Measurements from ENCODE around the gene KCNE1.

Gene KCNE1

GRCh38 chr21:34524646-34525601, 12.9 kb upstream of the KCNE1 start:
- peaks cover 10% of the 10 kb centered on the region for H3K4me1 ChIP-seq (ENCODE audit: insufficient read depth, poor library complexity, severe bottlenecking)
- no peaks in the 10 kb centered on the region for H3K9me3 ChIP-seq (ENCODE audit: severe bottlenecking)
- H3K4me3 ChIP-seq (ENCODE audit: severe bottlenecking), result no peak overlapping the region
- no peak overlapping the region for H3K27ac ChIP-seq (ENCODE audit: poor library complexity, severe bottlenecking)
- TF ChIP-seq CTCF (IDR thresholded peaks at IDR 0.05; ENCODE audit: poor library complexity, severe bottlenecking), result no peak
- no peak for ATAC-seq (ENCODE audit: low read depth)
- peaks cover 8% of the 10 kb centered on the region; the same call in 1 of the 2 replicates for H3K36me3 ChIP-seq (ENCODE audit: low read depth)
- DNase-seq (ENCODE audit: low spot score), result no peak
- no peaks in the 10 kb centered on the region for H3K27me3 ChIP-seq (ENCODE audit: insufficient read depth, poor library complexity, severe bottlenecking)

- Histone ChIP-seq H3K4me3 (ENCODE audit: severe bottlenecking) (no peak overlapping the region), H3K4me1 (ENCODE audit: insufficient read depth, poor library complexity, severe bottlenecking) (peaks cover 10% of the 10 kb centered on the region), H3K36me3 (ENCODE audit: low read depth) (peaks cover 8% of the 10 kb centered on the region), H3K27ac (ENCODE audit: poor library complexity, severe bottlenecking) (no peak overlapping the region), H3K27me3 (ENCODE audit: insufficient read depth, poor library complexity, severe bottlenecking) (no peaks in the 10 kb centered on the region), H3K9me3 (ENCODE audit: severe bottlenecking) (no peaks in the 10 kb centered on the region)
- ATAC-seq (ENCODE audit: low read depth) (no peak), DNase-seq (ENCODE audit: low spot score) (no peak)
- TF ChIP-seq CTCF (IDR thresholded peaks at IDR 0.05; ENCODE audit: poor library complexity, severe bottlenecking), result no peak
Observed at GRCh38 chr21:34523019-34523555, 11.1 kb upstream of the KCNE1 start.

- H3K4me3 ChIP-seq (ENCODE audit: severe bottlenecking), result no peak overlapping the region
- no peak overlapping the region for H3K27ac ChIP-seq (ENCODE audit: poor library complexity, severe bottlenecking)
- no peak for TF ChIP-seq CTCF (IDR thresholded peaks at IDR 0.05; ENCODE audit: poor library complexity, severe bottlenecking)
- peaks cover 10% of the 10 kb centered on the region for H3K4me1 ChIP-seq (ENCODE audit: insufficient read depth, poor library complexity, severe bottlenecking)
- H3K36me3 ChIP-seq (ENCODE audit: low read depth), result peaks cover 16% of the 10 kb centered on the region
- DNase-seq (ENCODE audit: low spot score) (no peak), ATAC-seq (ENCODE audit: low read depth) (no peak)
- H3K27me3 ChIP-seq (ENCODE audit: insufficient read depth, poor library complexity, severe bottlenecking), result no peaks in the 10 kb centered on the region
- H3K9me3 ChIP-seq (ENCODE audit: severe bottlenecking), result no peaks in the 10 kb centered on the region
Observed at GRCh38 chr21:34522284-34522683, 10.3 kb upstream of the KCNE1 start.

GRCh38 chr21:34521561-34521960, 9.6 kb upstream of the KCNE1 start:
- ATAC-seq (ENCODE audit: low read depth), result no peak
- Histone ChIP-seq H3K4me3 (ENCODE audit: severe bottlenecking) (no peak overlapping the region), H3K4me1 (ENCODE audit: insufficient read depth, poor library complexity, severe bottlenecking) (peaks cover 10% of the 10 kb centered on the region), H3K27me3 (ENCODE audit: insufficient read depth, poor library complexity, severe bottlenecking) (no peaks in the 10 kb centered on the region), H3K27ac (ENCODE audit: poor library complexity, severe bottlenecking) (no peak overlapping the region), H3K36me3 (ENCODE audit: low read depth) (peaks cover 20% of the 10 kb centered on the region), H3K9me3 (ENCODE audit: severe bottlenecking) (no peaks in the 10 kb centered on the region)
- DNase-seq (ENCODE audit: low spot score), result no peak
- no peak for TF ChIP-seq CTCF (IDR thresholded peaks at IDR 0.05; ENCODE audit: poor library complexity, severe bottlenecking)

All from RWPE2 (cell line).